ENCODE data around the gene AOPEP. TPM values are rescaled to one million over a fixed set of nuclear protein-coding genes. Genes with fewer than 3 reads are reported as not detected.

Gene AOPEP
- total RNA-seq, 1 donor from 2014 or later: 175 TPM

- no peak for TF ChIP-seq CTCF (IDR thresholded peaks at IDR 0.05; ENCODE audit: borderline replicate concordance)
- H3K27ac ChIP-seq (replicated peaks): no peak overlapping the region
- intact Hi-C loops (cut with micrococcal nuclease): loop anchor here (10.0 kb wide), 2 partner anchors 76 to 236 kb away; no protein-coding TSS in a partner anchor
- H3K4me3 ChIP-seq: no peak overlapping the region
- H3K27me3 ChIP-seq (ENCODE audit: low read depth): no peaks in the 10 kb centered on the region
- H3K36me3 ChIP-seq: peaks cover 8% of the 10 kb centered on the region
- H3K9me3 ChIP-seq (replicated peaks): no peaks in the 10 kb centered on the region
- peaks cover 7% of the 10 kb centered on the region for H3K4me1 ChIP-seq
- DNase-seq: no peak
Observed at GRCh38 chr9:94788570-94789105, 62.1 kb downstream of the AOPEP start.

GRCh38 chr9:94791435-94791834 is 64.9 kb downstream of the AOPEP start:
- peaks cover 16% of the 10 kb centered on the region for H3K36me3 ChIP-seq
- intact Hi-C loops (cut with micrococcal nuclease): no loop called here

GRCh38 chr9:94792511-94792910 is 66.0 kb downstream of the AOPEP start:
- intact Hi-C loops (cut with micrococcal nuclease): no loop called here

More at GRCh38 chr9:94791435-94791834, 64.9 kb downstream of the AOPEP start:
- H3K4me3 ChIP-seq: no peak overlapping the region
- H3K27ac ChIP-seq (replicated peaks): no peak overlapping the region
- no peak for TF ChIP-seq CTCF (IDR thresholded peaks at IDR 0.05; ENCODE audit: borderline replicate concordance)
- H3K9me3 ChIP-seq (replicated peaks): no peaks in the 10 kb centered on the region
- peaks cover 7% of the 10 kb centered on the region for H3K4me1 ChIP-seq
- H3K27me3 ChIP-seq (ENCODE audit: low read depth): no peaks in the 10 kb centered on the region
- DNase-seq: no peak

GRCh38 chr9:94794476-94795167 is 68.1 kb downstream of the AOPEP start:
- DNase-seq: no peak
- intact Hi-C loops (cut with micrococcal nuclease): no loop called here
- Histone ChIP-seq H3K4me3 (no peak overlapping the region), H3K9me3 (replicated peaks) (no peaks in the 10 kb centered on the region), H3K36me3 (peaks cover 16% of the 10 kb centered on the region), H3K4me1 (peaks cover 11% of the 10 kb centered on the region), H3K27ac (replicated peaks) (no peak overlapping the region), H3K27me3 (ENCODE audit: low read depth) (no peaks in the 10 kb centered on the region)
- no peak for TF ChIP-seq CTCF (IDR thresholded peaks at IDR 0.05; ENCODE audit: borderline replicate concordance)

More at GRCh38 chr9:94792511-94792910, 66.0 kb downstream of the AOPEP start:
- H3K27ac ChIP-seq (replicated peaks): no peak overlapping the region
- H3K27me3 ChIP-seq (ENCODE audit: low read depth): no peaks in the 10 kb centered on the region
- no peak for TF ChIP-seq CTCF (IDR thresholded peaks at IDR 0.05; ENCODE audit: borderline replicate concordance)
- H3K36me3 ChIP-seq: peaks cover 16% of the 10 kb centered on the region
- no peak for DNase-seq
- peaks cover 7% of the 10 kb centered on the region for H3K4me1 ChIP-seq
- no peak overlapping the region for H3K4me3 ChIP-seq
- H3K9me3 ChIP-seq (replicated peaks): no peaks in the 10 kb centered on the region

GRCh38 chr9:94796687-94797086 is 70.2 kb downstream of the AOPEP start:
- no peak overlapping the region for H3K27ac ChIP-seq (replicated peaks)
- intact Hi-C loops (cut with micrococcal nuclease): no loop called here
- peaks cover 31% of the 10 kb centered on the region for H3K4me1 ChIP-seq
- no peaks in the 10 kb centered on the region for H3K27me3 ChIP-seq (ENCODE audit: low read depth)
- no peak for DNase-seq
- H3K4me3 ChIP-seq: no peak overlapping the region
- no peak for TF ChIP-seq CTCF (IDR thresholded peaks at IDR 0.05; ENCODE audit: borderline replicate concordance)
- peaks cover 22% of the 10 kb centered on the region for H3K36me3 ChIP-seq
- H3K9me3 ChIP-seq (replicated peaks): no peaks in the 10 kb centered on the region
